ENCODE measurements around the gene CDHR4.
"Not testable (repeated sequence)": the region's sequence is repeated elsewhere in the genome, so short reads cannot be mapped to it uniquely, and the experiment has no call there.

Gene CDHR4

DNA sequence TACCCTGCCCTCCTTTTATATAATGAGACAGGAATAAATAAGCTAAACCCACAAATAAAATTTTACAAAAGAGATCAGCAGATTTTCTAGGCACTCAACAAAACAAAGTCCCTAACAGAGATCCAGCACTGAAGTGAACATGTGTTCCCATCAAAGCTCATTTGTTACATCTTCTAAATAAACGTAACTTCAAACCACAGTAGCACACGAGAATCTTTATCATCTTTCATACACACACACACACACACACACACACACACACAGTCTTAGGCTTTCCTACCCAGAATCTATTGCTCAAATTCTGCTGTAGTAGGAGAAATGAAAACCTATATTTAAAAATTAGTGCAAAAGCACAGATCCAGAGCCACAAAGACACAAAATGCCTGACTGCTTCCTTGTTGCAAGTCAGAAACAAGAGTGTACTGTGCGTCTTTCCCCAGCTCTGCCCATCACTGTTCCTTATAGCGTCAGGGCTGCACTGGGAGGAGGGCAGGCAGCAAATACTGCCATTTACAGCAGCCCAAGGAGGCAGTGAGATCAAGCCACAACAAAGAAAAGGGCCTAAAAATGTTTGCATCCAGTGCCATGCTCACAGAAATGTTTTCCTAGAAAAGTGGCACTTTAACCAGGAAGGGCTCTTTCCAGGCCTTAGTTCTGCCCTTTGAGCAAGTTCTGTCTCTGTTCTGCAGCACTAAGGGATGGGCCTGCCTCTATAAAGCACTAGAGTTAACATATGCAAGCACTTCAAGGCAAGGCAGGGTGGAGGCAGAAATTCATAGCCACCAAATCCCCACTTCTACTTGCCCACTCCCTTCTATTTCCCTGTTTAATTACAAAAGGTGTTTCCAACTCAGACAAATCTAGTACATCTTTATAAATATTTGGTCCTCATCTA, 19.3 kb downstream of the CDHR4 start:
- no peak for DNase-seq (ENCODE audit: low spot score)

DNA sequence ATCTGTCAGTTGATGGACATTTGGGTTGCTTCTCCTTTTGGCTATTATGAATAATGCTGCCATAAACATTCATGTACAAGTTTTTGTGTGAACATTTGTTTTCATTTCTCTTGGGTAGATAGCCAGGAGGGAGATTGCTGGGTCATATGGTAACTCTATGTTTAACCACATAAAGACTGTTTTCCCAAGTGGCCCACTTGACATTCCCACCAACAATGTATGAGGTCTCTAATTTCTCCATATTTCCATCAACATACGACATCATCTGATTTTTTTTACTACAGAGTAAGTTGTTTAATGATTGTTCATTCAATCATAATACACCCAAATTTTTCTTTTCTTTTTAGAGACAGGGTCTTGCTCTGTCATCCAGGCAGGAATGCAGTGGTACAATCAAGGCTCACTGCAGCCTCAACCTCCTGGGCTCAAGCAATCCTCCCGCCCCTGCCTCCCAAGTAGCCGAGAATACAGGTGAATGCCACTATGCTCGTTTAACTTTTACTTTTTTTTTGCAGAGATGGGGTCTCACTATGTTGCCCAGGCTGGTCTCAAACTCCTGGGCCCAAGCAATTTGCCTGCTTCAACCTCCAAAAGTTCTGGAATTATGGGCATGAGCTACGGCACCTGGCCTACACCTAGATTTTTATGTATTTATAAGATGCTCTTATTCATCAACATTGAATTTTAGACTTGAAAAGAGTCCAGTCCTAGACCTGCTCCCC, 20.2 kb downstream of the CDHR4 start:
- DNase-seq (ENCODE audit: low spot score): no peak

DNA sequence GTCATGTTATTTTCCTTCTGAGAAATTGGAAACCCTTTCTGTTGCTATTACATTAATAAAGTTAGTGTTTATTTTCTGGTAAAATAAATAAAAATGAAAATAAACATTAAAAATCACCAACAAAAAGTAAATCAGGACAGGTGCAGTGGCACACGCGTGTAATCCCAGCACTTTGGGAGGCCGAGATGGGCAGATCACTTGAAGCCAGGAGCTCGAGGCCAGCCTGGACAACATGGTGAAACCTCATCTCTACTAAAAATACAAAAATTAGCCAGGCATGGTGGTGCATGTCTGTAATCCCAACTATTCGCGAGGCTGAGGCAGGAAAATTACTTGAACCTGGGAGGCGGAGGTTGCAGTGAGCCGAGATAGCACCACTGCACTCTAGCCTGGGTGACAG, 23.6 kb downstream of the CDHR4 start:
- not testable (repeated sequence) for DNase-seq (ENCODE audit: low spot score)

DNA sequence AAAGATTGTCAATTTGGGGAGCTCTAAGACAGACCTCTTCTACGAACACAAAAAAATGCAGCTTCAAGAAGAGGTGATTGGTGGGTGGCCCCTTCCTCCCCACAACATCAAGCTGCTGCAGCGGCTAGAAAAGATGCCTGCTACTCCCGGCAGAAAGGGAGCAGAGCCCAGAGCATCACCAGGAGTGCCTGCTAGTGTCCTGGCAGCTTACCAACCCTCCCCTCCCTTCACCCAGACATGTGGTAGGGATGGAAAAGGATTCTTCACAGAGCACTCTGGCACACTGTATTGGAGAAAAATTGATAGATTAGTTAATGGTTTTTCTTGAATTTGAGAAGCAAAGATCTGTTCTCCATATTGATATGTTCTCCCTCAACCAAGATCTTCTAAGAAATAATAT, 24.1 kb downstream of the CDHR4 start:
- DNase-seq (ENCODE audit: low spot score): no peak

DNA sequence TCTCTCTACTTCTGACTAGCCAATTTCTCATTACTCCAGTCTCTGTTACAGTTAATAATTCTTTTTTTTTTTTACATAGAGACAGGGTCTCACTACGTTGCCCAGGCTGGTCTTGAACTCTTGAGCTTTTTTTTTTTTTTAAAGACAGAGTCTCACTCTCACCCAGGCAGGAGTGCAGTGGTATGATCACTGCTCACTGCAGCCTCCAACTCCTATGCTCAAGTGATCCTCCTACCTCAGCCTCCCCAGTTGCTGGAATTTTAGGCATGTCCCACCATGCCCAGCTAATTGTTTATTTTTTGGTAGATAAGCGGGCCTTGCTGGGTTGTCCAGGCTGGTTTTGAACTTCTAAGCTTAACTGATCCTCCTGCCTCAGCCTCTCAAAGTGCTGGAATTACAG, 27.0 kb downstream of the CDHR4 start:
- no peak for DNase-seq (ENCODE audit: low spot score)

DNA sequence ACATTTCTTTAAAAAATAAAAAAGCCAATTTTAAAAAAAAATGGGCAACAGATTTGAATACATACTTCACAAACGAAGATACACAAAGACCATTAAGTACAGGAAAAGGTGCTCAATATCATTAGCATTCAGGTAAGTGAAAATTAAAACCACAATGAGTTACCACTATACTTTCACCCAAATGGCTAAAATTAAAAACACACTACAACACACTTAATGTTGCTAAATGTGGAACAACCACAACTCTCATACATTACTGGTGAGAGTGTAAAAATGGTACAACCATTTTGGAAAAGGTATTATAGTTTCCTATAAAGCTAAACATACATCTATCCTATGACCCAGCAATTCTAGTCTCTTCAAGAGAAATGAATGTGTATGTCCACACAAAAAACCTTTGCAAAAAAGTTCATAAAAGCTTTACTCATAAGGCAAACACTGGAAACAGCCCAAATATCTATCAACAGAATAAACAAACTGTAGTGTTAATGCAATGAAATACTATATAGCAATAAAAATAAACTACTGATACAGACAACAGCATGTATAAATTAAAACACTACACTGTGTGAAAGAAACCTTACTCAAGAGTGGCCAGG, 28.2 kb downstream of the CDHR4 start:
- no peak for DNase-seq (ENCODE audit: low spot score)

DNA sequence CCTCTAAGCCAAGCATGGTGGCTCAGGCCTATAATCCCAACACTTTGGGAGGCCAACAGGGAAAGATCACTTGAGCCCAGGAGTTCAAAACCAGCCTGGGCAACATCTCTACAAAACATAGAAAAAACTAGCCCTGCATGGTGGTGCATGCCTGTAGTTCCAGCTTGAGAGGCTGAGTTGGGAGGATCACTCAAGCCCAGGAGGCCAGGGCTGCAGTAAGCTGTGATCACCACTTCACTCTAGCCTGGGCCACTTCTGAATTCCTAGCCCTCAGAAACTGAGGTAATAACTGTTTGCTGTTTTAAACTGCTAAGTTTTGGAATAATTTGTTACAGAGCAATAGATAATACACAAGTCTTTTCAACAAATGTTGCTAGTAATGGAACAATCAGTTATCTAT, 29.7 kb downstream of the CDHR4 start:
- no peak for DNase-seq (ENCODE audit: low spot score)

DNA sequence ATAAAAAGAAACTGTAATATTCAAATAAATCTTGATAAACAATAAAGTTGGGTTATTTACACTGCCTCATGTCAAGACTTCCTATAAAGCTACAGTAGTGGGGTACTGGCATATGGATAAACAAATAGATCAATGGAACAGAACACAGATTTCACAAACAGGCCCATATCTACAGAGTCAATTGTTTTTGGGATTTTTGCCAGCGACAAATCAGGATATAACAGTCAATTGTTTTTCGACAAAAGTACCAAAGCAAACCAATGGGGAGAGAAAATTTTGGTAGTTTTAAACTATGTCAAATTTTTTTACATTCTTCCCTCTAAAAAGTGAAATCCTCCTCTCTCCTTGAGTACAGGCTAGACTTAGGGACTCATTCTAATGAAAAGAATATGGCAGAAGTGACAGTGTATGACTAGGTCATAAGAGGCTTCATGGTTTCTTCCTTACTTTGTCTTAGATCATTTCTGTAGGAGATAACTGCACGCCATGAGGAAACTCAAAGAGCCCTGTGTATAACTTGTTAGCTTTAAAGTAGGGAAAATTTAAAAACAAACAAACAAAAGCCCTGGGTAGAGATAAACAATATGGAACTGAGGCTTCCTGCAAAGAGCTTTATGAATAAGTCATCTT, 30.3 kb downstream of the CDHR4 start:
- no peak for DNase-seq (ENCODE audit: low spot score)

DNA sequence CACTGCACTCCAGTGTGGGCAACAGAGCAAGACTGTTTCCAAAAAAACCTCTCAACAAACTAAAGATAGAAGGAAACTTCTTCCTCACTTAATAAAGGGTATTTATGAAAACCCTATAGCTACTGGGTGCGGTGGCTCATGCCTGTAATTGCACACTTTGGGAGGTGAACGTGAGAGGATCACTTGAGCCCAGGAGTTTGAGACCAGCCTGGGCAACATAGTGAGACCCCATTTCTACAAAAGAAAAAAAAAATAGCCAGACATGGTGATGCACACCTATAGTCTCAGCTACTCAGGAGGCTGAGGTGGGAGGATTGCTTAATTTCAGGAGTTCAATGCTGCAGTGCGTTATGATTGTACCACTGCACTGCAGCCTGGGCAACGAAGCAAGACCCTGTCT, 35.7 kb downstream of the CDHR4 start:
- DNase-seq (ENCODE audit: low spot score): no peak

DNA sequence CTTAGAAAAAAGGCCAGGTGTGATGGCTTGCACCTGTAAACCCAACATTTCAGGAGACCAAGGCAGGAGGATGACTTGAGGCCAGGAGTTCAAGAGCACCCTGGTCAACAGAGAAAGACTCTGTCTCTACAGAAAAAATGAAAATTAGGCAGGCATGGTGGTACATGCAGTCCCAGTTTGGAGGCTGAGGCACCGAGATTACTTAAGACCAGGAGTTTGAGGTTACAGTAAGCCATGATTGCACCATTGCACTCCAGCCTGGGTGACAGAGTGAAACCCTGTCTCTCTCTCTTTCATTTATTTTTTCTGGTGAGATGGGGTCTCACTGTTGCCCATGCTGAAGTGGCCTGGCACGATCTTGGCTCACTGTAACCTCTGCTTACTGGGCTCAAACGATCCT, 38.0 kb downstream of the CDHR4 start:
- no peak for DNase-seq (ENCODE audit: low spot score)

DNA sequence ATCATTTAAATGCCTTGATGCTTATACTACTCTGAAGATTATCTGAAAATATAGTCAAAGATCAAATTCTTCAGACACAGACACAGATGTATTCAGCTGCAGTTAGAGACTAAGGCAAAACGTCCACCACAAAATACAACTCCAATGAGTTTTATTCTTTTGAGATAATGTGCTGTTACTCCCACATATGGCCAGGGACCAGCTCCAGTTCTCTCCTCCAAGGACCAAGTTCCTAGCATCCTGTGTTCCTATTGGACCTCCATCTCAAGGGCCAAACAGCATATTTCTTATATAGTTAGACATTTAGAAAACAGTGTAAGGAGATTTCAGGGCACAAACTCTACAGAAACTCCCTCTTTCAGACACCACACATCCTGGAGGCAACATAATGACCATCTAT, 40.4 kb downstream of the CDHR4 start:
- no peak for DNase-seq (ENCODE audit: low spot score)

DNA sequence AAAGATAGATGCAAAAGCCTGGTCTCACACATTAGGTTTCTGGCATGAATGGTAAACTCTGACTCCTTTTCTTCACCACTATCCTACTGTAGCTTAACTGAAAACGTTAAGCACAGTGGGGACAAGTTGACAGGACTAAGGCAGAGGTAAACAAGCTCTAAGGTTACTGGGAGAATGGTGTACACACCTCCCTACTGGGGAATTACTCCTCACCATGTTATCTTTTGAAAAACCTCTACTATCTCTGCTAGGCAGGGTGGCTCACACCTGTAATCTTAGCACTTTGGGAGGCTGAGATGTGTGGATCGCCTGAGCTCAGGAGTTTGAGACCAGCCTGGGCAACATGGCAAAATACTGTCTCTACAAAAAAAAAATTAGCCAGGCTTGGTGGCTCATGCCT, 42.5 kb downstream of the CDHR4 start:
- DNase-seq (ENCODE audit: low spot score): no peak

DNA sequence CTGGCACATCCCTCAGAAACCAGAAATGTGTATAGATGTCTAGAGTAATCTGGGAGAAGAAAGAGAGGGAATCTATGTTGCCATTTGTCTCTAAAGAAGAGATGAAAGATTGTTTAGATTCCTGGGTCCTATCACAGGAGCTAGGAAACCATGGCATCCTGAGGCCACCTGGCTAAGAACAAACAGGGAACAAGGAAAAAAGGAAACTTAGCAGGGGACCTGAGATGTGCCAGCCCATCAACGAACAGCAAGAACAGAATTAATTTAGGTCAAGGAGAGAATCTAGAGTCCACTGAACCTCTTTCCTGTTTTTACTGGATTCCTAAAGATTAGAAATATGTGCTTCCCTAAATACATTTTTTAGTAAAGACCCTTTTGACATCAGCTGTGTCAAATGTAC, 43.6 kb downstream of the CDHR4 start:
- no peak for DNase-seq (ENCODE audit: low spot score)

DNA sequence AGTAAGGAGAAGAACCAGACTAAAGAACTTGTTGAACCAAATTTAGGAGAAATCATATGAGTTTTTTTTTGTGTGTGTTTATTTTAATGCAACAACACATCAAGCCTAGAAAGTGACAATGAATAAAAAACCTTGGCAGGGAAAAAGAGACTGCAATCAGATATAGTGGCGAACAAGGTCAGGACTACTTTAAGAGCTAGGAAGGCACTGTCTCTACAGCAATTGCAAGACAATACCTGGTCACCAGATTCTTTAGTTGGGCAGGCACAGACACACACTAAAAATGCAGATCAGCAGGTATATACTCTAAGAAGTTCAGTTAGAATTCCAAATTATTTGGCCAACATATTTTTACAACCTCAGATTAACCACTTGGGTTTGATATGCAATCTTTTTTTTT, 45.1 kb downstream of the CDHR4 start:
- no peak for DNase-seq (ENCODE audit: low spot score)

DNA sequence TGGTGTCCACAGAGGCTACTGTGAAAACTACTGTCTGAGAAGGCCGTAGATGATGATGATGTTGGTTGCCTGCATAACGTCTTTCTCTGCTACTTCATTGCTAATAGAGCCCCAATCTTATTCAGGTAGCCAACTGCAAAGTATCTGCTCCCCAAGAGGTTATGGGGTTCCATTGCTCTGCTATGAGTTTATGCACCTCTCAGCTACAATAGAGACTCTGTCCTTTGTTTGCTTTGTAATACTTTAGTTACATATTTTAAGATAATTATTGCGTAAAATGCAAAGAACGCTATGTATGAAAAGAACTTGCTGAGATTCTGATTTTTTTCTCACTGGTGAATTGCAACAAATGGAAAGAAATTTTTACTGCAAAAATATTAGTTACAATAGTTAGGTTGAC, 48.2 kb downstream of the CDHR4 start:
- no peak for DNase-seq (ENCODE audit: low spot score)

DNA sequence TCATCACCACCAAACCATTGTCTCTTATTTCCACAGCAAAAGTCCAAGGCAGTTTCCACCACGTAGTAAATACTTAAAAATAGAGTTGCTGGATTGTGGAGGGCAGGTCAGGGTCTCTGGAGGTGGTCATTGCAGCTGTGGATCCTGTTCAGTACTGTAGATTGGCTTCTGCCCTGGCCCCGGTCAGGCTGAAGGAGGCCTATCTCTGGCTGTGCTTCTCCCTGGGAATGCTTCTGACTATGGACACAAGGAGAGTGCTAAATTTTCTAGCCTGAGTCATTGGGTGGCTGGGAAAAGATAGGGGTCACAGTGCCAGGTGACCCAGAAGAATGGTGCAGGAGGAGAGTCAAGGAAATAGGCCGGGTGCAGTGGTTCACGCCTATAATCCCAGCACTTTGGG, 49.6 kb downstream of the CDHR4 start:
- DNase-seq (ENCODE audit: low spot score): no peak

DNA sequence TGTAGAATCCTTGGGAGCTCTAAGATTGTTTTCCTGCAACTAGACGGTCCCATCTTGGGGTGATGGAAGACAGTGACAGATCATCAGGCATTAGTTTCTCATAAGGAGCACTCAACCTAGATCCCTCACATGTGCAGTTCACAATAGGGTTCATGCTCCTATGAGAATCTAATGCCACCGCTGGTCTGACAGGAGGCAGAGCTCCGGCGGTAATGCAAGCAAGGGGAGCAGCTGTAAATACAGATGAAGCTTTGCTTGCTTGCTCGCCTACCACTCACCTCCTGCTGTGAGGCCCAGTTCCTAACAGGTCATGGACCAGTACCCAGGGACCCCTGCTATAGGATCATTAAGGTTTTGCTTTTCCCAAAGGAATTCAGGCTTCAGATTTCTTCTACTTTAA, 50.8 kb downstream of the CDHR4 start:
- not testable (repeated sequence) for DNase-seq (ENCODE audit: low spot score)

DNA sequence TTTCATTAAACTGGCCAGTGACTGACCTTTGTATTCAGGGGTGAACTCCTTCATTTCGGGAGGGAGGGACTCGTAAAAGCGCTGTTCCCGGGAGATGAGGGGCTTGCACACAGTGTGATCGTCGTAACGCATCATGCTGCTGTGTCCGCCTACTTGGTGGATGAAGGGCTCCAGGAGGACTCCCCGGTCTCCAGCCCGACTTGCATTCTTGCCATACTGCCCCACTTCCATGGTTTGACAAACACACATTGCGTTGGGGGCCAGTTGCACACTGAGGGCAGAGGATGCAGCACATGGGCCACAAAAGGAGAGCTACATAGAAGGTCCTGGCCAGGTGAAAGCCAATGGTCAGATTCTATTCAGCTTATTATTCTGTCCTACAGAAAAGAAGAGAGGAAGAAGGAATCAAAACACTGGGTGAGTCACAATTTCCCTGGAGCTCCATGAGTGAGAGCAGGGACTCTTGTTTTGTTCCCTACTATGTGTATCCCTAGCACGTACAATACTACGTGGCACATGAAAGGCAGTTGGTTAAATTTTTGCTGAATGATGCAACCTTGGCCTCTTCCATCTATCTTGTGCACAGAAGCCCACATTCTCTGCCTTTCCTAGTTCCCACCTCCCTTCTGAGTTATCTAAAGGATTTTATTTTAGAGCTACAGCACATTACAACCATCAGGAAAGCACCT, 51.7 kb downstream of the CDHR4 start:
- no peak for DNase-seq (ENCODE audit: low spot score)

DNA sequence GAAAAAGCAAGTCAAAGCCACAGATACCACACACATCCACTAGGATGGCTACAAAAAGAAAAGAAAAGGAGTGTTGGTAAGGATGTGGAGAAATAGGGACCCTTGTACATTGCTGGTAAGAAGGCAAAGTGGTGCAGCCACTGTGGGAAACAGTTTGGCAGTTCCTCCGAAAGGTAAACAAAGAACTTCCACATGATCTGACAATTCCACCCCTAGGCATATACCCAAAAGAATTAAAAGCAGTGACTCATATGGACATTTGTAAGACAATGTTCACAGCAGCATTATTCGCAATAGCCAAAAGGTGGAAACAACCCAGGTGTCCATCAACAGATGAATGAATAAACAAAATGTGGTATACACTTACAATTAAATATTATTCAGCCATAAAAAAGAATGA, 53.7 kb downstream of the CDHR4 start:
- no peak for DNase-seq (ENCODE audit: low spot score)
